Neural progenitor cell (in vitro differentiated cells): ENCODE data around the gene GATAD2A. TPM values are rescaled to one million over a fixed set of nuclear protein-coding genes. Genes with fewer than 3 reads are reported as not detected.
"Not testable (repeated sequence)": the region's sequence is repeated elsewhere in the genome, so short reads cannot be mapped to it uniquely, and the experiment has no call there.

Experiments used
- DNase-seq: peaks from one replicate; pipeline ENCODE4 v3.0.0-alpha.2; 2016; ENCODE audit warnings: low spot score
- H2AFZ ChIP-seq: fragments of 200-600 bp; sonication (generic); replicated peaks from 2 replicates; pipeline ENCODE4 v1.6.1; 2016; ENCODE audit warnings: antibody characterized with exemption
- H3F3A ChIP-seq: fragments of 200-600 bp; sonication (generic); 2 replicates; pipeline ENCODE4 v1.6.1; 2016; ENCODE audit warnings: antibody characterized with exemption, low read depth
- H3K27ac ChIP-seq: fragments of 200-600 bp; sonication (generic); 2 replicates; pipeline ENCODE4 v1.5.1; 2016; ENCODE audit warnings: mild to moderate bottlenecking
- H3K27me3 ChIP-seq: fragments of 200-600 bp; sonication (generic); 2 replicates; pipeline ENCODE4 v1.6.1; 2016; ENCODE audit warnings: mild to moderate bottlenecking, moderate library complexity
- H3K36me3 ChIP-seq: fragments of 200-600 bp; sonication (generic); 2 replicates; pipeline ENCODE4 v1.5.1; 2016
- H3K4me1 ChIP-seq: fragments of 200-600 bp; sonication (generic); 2 replicates; pipeline ENCODE4 v1.6.1; 2016; ENCODE audit warnings: mixed run types
- H3K4me2 ChIP-seq: fragments of 200-600 bp; sonication (generic); 2 replicates; pipeline ENCODE4 v1.6.1; 2016
- H3K4me3 ChIP-seq: fragments of 200-600 bp; sonication (generic); 2 replicates; pipeline ENCODE4 v1.5.1; 2016
- H3K79me2 ChIP-seq: fragments of 200-600 bp; sonication (generic); 2 replicates; pipeline ENCODE4 v1.6.1; 2016; ENCODE audit warnings: low read depth
- H3K9ac ChIP-seq: fragments of 200-600 bp; sonication (generic); 2 replicates; pipeline ENCODE4 v1.6.1; 2016
- H3K9me3 ChIP-seq: fragments of 200-600 bp; sonication (generic); 2 replicates; pipeline ENCODE4 v1.5.1; 2016; ENCODE audit warnings: low read depth
- H4K20me1 ChIP-seq: fragments of 200-600 bp; sonication (generic); 2 replicates; pipeline ENCODE4 v1.6.1; 2016; ENCODE audit warnings: low read depth
- H3K27ac Mint-ChIP-seq: 3 replicates; pipeline ENCODE4 v1.8.0; 2021; ENCODE audit warnings: mixed read lengths
- H3K27me3 Mint-ChIP-seq: 2 replicates; pipeline ENCODE4 v1.8.0; 2022; ENCODE audit warnings: low read depth, mild to moderate bottlenecking, inconsistent platforms, moderate library complexity, mixed read lengths; ENCODE audit not compliant: insufficient read depth
- H3K36me3 Mint-ChIP-seq: 3 replicates; pipeline ENCODE4 v1.8.0; 2021; ENCODE audit warnings: mixed read lengths
- H3K4me1 Mint-ChIP-seq: 3 replicates; pipeline ENCODE4 v1.8.0; 2021; ENCODE audit warnings: mixed read lengths
- H3K4me3 Mint-ChIP-seq: 3 replicates; pipeline ENCODE4 v1.8.0; 2021; ENCODE audit warnings: mild to moderate bottlenecking, moderate library complexity, mixed read lengths
- H3K9me3 Mint-ChIP-seq: 3 replicates; pipeline ENCODE4 v1.8.0; 2020; ENCODE audit warnings: mixed read lengths
- EZH2 ChIP-seq: fragments of 200-600 bp; sonication (generic); IDR thresholded peaks from 2 replicates; pipeline ENCODE4 v1.6.1; 2017; ENCODE audit warnings: antibody characterized with exemption, mild to moderate bottlenecking, moderate library complexity
- EZH2phosphoT487 ChIP-seq: fragments of 200-600 bp; sonication (generic); IDR thresholded peaks from 2 replicates; pipeline ENCODE4 v1.6.1; 2017; ENCODE audit warnings: antibody characterized with exemption
- total RNA-seq: library from RNA; depleted of rRNA; stranded (reverse); fragments of >200 nt; gene quantifications from 2 replicates; pipeline ENCODE4 v1.2.3, GENCODE V29; 2015; ENCODE audit warnings: low replicate concordance
- TF ChIP-seq, protein P1 (sequence below): fragments of 200-600 bp; sonication (generic); IDR thresholded peaks from 2 replicates; pipeline ENCODE4 v1.5.1; 2017; ENCODE audit warnings: antibody characterized with exemption, mild to moderate bottlenecking

GATAD2A gene
- total RNA-seq, 1 donor from 2014 or later = 37.9 TPM

DNA sequence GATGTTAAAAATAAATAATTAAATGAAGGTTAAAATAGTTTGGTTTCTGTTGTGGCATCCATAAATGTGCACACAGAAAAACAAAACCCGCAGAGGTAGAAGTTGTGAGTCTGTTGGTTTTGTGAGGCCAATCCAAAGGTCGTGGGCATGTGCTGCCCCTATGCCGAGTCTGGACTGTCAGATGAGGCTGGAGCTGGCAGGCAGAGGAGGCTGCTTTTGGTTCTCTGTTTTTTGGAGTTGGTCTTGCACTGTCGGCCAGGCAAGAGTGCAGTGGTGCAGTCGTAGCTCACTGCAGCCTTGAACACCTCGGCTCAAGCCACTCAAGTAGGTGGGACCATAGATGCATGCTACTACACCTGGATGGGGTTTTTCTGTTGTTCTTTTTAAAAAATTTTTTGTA, 66.2 kb downstream of the GATAD2A start:
- peaks cover 41% of the 10 kb centered on the region for H3K36me3 Mint-ChIP-seq
- H3K27ac ChIP-seq = no peak overlapping the region
- H3K4me3 Mint-ChIP-seq = no peak overlapping the region
- H3K9me3 Mint-ChIP-seq = peaks cover 29% of the 10 kb centered on the region
- H3K36me3 ChIP-seq = peaks cover 19% of the 10 kb centered on the region
- H3K79me2 ChIP-seq = peaks cover 91% of the 10 kb centered on the region
- H3K27me3 Mint-ChIP-seq = peaks cover 4% of the 10 kb centered on the region
- H3K27ac Mint-ChIP-seq = no peak overlapping the region
- peaks cover 13% of the 10 kb centered on the region for H3K4me1 ChIP-seq
- no peak for DNase-seq
- no peak overlapping the region for H3K4me3 ChIP-seq
- H3K4me2 ChIP-seq = no peak overlapping the region
- peaks cover 40% of the 10 kb centered on the region for H4K20me1 ChIP-seq
- no peak overlapping the region for H2AFZ ChIP-seq
- H3K9ac ChIP-seq = no peak overlapping the region
- peaks cover 23% of the 10 kb centered on the region for H3F3A ChIP-seq
- peaks cover 22% of the 10 kb centered on the region for H3K9me3 ChIP-seq
- H3K4me1 Mint-ChIP-seq = peaks cover 21% of the 10 kb centered on the region
- TF ChIP-seq, protein P1, sequence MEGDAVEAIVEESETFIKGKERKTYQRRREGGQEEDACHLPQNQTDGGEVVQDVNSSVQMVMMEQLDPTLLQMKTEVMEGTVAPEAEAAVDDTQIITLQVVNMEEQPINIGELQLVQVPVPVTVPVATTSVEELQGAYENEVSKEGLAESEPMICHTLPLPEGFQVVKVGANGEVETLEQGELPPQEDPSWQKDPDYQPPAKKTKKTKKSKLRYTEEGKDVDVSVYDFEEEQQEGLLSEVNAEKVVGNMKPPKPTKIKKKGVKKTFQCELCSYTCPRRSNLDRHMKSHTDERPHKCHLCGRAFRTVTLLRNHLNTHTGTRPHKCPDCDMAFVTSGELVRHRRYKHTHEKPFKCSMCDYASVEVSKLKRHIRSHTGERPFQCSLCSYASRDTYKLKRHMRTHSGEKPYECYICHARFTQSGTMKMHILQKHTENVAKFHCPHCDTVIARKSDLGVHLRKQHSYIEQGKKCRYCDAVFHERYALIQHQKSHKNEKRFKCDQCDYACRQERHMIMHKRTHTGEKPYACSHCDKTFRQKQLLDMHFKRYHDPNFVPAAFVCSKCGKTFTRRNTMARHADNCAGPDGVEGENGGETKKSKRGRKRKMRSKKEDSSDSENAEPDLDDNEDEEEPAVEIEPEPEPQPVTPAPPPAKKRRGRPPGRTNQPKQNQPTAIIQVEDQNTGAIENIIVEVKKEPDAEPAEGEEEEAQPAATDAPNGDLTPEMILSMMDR = no peak
- no peaks in the 10 kb centered on the region for H3K27me3 ChIP-seq

DNA sequence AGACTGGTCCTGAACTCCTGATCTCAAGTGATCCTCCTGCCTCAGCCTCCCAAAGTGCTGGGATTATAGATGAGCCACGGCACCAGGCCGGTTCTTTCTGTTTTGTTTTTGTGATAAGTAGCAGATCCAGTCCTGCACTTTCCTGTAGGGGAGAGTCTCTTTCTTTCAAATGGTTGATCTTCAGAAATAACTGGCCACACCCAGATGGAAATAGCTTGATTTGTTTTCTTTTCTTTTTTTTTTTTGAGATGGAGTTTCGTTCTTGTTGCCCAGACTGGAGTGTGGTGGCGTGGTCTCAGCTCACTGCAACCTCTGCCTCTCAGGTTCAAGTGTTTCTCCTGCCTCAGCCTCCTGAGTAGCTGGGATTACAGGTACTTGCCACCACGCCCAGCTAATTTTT, 66.6 kb downstream of the GATAD2A start:
- not testable (repeated sequence) for H3K27ac ChIP-seq, H2AFZ ChIP-seq, H3K27me3 ChIP-seq, H3K27me3 Mint-ChIP-seq, H3K4me3 Mint-ChIP-seq, H3K4me2 ChIP-seq, H3K4me3 ChIP-seq, DNase-seq, H3K9ac ChIP-seq
- peaks cover 19% of the 10 kb centered on the region for H3K36me3 ChIP-seq
- H3K27ac Mint-ChIP-seq = peak overlapping the region; percentile 47
- H3K9me3 Mint-ChIP-seq = peaks cover 25% of the 10 kb centered on the region
- H3K4me1 ChIP-seq = peaks cover 13% of the 10 kb centered on the region
- peaks cover 22% of the 10 kb centered on the region for H3K9me3 ChIP-seq
- H3F3A ChIP-seq = peaks cover 23% of the 10 kb centered on the region
- peaks cover 44% of the 10 kb centered on the region for H4K20me1 ChIP-seq
- H3K4me1 Mint-ChIP-seq = peaks cover 21% of the 10 kb centered on the region
- peaks cover 92% of the 10 kb centered on the region for H3K79me2 ChIP-seq
- H3K36me3 Mint-ChIP-seq = peaks cover 36% of the 10 kb centered on the region

DNA sequence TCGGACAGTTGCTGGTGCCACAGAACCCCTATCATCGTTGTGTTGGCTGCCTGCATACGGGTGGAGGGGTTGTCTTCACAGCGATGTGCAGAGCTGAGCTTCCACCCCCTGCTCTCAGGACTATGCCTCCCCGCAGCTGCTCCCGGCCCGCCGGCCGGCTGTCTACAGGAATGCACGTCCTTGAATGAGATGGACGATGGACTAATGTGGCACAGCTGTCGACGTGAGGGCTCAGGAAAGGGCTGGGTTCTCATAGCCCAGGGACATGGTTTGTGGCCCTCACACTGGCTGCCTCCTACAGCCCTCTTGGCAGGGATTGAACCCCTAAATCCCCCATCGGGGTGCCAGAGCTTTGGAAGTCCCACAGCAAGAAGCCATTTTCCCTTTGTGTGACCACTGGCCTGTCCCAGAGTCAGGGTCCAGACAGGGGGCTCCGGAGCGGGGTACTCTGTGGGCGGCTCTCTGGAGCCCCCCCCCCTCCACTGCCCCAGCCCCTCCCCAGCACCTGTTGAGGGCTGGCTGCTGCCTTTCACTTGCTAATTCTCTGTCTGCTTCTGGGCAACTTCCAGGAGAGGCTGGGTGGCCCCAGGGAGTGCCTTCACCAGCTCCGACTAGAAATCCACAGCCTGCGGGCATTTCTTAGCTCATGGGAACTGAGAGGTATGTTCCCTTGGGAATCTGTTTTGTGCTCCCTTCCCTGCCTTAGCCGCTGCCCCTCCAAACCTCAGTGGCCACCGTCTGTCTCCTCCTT, 69.7 kb downstream of the GATAD2A start:
- Mint-ChIP-seq H3K27me3 (peaks cover 4% of the 10 kb centered on the region), H3K4me1 (peaks cover 21% of the 10 kb centered on the region), H3K4me3 (peak overlapping the region; percentile 74), H3K27ac (peak overlapping the region; percentile 86), H3K36me3 (peaks cover 20% of the 10 kb centered on the region), H3K9me3 (peaks cover 5% of the 10 kb centered on the region)
- H3K27me3 ChIP-seq = no peaks in the 10 kb centered on the region
- TF ChIP-seq EZH2phosphoT487 (no peak), EZH2 (no peak)
- TF ChIP-seq, protein P1 = no peak
- no peaks in the 10 kb centered on the region for H3K36me3 ChIP-seq
- peak; percentile 49 for DNase-seq
- H2AFZ ChIP-seq = no peak overlapping the region
- peaks cover 23% of the 10 kb centered on the region for H3F3A ChIP-seq
- peaks cover 58% of the 10 kb centered on the region for H4K20me1 ChIP-seq
- no peak overlapping the region for H3K9ac ChIP-seq
- peaks cover 13% of the 10 kb centered on the region for H3K4me1 ChIP-seq
- no peaks in the 10 kb centered on the region for H3K9me3 ChIP-seq
- H3K27ac ChIP-seq = peak overlapping the region; percentile 13
- H3K79me2 ChIP-seq = peaks cover 92% of the 10 kb centered on the region
- no peak overlapping the region for H3K4me3 ChIP-seq
- peak overlapping the region; percentile 43 for H3K4me2 ChIP-seq
